ENCODE results near the gene INO80D.
"Not testable (repeated sequence)": the region's sequence is repeated elsewhere in the genome, so short reads cannot be mapped to it uniquely, and the experiment has no call there.

The INO80D gene

GRCh38 chr2:205990104-205990503 lies 95.9 kb downstream of the INO80D start:
- ATAC-seq (replicated peaks) (no peak), DNase-seq (no peak)
- Mint-ChIP-seq H3K4me3 (no peak overlapping the region), H3K27ac (no peak overlapping the region), H3K36me3 (peaks cover 19 to 33% of the 10 kb centered on the region in 2 donors), H3K9me3 (peaks cover 0 to 3% of the 10 kb centered on the region in 2 donors), H3K27me3 (no peaks in the 10 kb centered on the region), H3K4me1 (no peaks in the 10 kb centered on the region)

- no peak for ATAC-seq (replicated peaks)
- DNase-seq: no peak
- H3K4me1 Mint-ChIP-seq: no peaks in the 10 kb centered on the region
- H3K36me3 Mint-ChIP-seq: peaks cover 14 to 27% of the 10 kb centered on the region in 2 donors
- no peaks in the 10 kb centered on the region for H3K27me3 Mint-ChIP-seq
- H3K9me3 Mint-ChIP-seq: peaks cover 0 to 3% of the 10 kb centered on the region in 2 donors
- no peak overlapping the region for H3K27ac Mint-ChIP-seq
- no peak overlapping the region for H3K4me3 Mint-ChIP-seq
Measured at GRCh38 chr2:205989271-205990071, 96.5 kb downstream of the INO80D start.

- not testable (repeated sequence) for H3K27me3 Mint-ChIP-seq; H3K4me1 Mint-ChIP-seq; ATAC-seq (replicated peaks); DNase-seq; H3K4me3 Mint-ChIP-seq; H3K9me3 Mint-ChIP-seq
- H3K27ac Mint-ChIP-seq: peak overlapping the region; percentile 15
- peaks cover 14 to 22% of the 10 kb centered on the region in 2 donors for H3K36me3 Mint-ChIP-seq
Measured at GRCh38 chr2:205988681-205989080, 97.3 kb downstream of the INO80D start.

GRCh38 chr2:205988274-205988673 lies 97.7 kb downstream of the INO80D start:
- ATAC-seq (replicated peaks) (no peak), DNase-seq (no peak)
- Mint-ChIP-seq H3K27ac (no peak overlapping the region), H3K27me3 (no peaks in the 10 kb centered on the region), H3K4me1 (no peaks in the 10 kb centered on the region), H3K4me3 (no peak overlapping the region), H3K36me3 (peaks cover 14 to 22% of the 10 kb centered on the region in 2 donors), H3K9me3 (peaks cover 0 to 3% of the 10 kb centered on the region in 2 donors)

- H3K4me3 Mint-ChIP-seq; H3K9me3 Mint-ChIP-seq; DNase-seq; H3K27me3 Mint-ChIP-seq; H3K27ac Mint-ChIP-seq; H3K4me1 Mint-ChIP-seq; ATAC-seq (replicated peaks): not testable (repeated sequence)
- H3K36me3 Mint-ChIP-seq: peaks cover 6 to 12% of the 10 kb centered on the region in 2 donors
Measured at GRCh38 chr2:205986334-205986733, 99.6 kb downstream of the INO80D start.

- H3K9me3 Mint-ChIP-seq: no peaks in the 10 kb centered on the region
- no peak overlapping the region for H3K27ac Mint-ChIP-seq
- ATAC-seq (replicated peaks) (no peak), DNase-seq (no peak)
- no peaks in the 10 kb centered on the region for H3K4me1 Mint-ChIP-seq
- H3K27me3 Mint-ChIP-seq: no peaks in the 10 kb centered on the region
- peaks cover 6 to 10% of the 10 kb centered on the region in 2 donors for H3K36me3 Mint-ChIP-seq
- no peak overlapping the region for H3K4me3 Mint-ChIP-seq
Measured at GRCh38 chr2:205984381-205984780, 101.6 kb downstream of the INO80D start.

GRCh38 chr2:205982776-205983327 lies 103.1 kb downstream of the INO80D start:
- Mint-ChIP-seq H3K27ac (no peak overlapping the region), H3K4me3 (no peak overlapping the region), H3K9me3 (peaks cover 4 to 5% of the 10 kb centered on the region in 2 donors), H3K4me1 (no peaks in the 10 kb centered on the region), H3K27me3 (no peaks in the 10 kb centered on the region), H3K36me3 (peaks cover 5% of the 10 kb centered on the region in 2 donors)
- DNase-seq: no peak
- no peak for ATAC-seq (replicated peaks)

GRCh38 chr2:205978728-205979127 lies 107.2 kb downstream of the INO80D start:
- not testable (repeated sequence) for DNase-seq; H3K4me3 Mint-ChIP-seq; H3K4me1 Mint-ChIP-seq; H3K27ac Mint-ChIP-seq; H3K9me3 Mint-ChIP-seq; H3K36me3 Mint-ChIP-seq; H3K27me3 Mint-ChIP-seq; ATAC-seq (replicated peaks)

GRCh38 chr2:205977699-205978098 lies 108.3 kb downstream of the INO80D start:
- not testable (repeated sequence) for H3K27me3 Mint-ChIP-seq; DNase-seq; H3K4me3 Mint-ChIP-seq; H3K9me3 Mint-ChIP-seq; H3K27ac Mint-ChIP-seq; H3K4me1 Mint-ChIP-seq; H3K36me3 Mint-ChIP-seq; ATAC-seq (replicated peaks)

GRCh38 chr2:205976934-205977659 lies 108.9 kb downstream of the INO80D start:
- not testable (repeated sequence) for H3K27me3 Mint-ChIP-seq; H3K36me3 Mint-ChIP-seq; ATAC-seq (replicated peaks); H3K9me3 Mint-ChIP-seq; H3K4me3 Mint-ChIP-seq; H3K4me1 Mint-ChIP-seq; DNase-seq; H3K27ac Mint-ChIP-seq

- H3K27ac Mint-ChIP-seq: no peak overlapping the region
- DNase-seq: no peak
- H3K4me1 Mint-ChIP-seq: peaks cover 3 to 5% of the 10 kb centered on the region in 2 donors
- no peak overlapping the region for H3K4me3 Mint-ChIP-seq
- H3K9me3 Mint-ChIP-seq: peaks cover 4 to 5% of the 10 kb centered on the region in 2 donors
- H3K36me3 Mint-ChIP-seq: peaks cover 5 to 7% of the 10 kb centered on the region in 2 donors
- H3K27me3 Mint-ChIP-seq: peaks cover 0 to 10% of the 10 kb centered on the region in 2 donors
- ATAC-seq (replicated peaks): no peak
Measured at GRCh38 chr2:205976120-205976814, 109.7 kb downstream of the INO80D start.

GRCh38 chr2:205975082-205975949 lies 110.7 kb downstream of the INO80D start:
- H3K4me1 Mint-ChIP-seq: peaks cover 3 to 5% of the 10 kb centered on the region in 2 donors
- ATAC-seq (replicated peaks) (no peak), DNase-seq (no peak)
- H3K36me3 Mint-ChIP-seq: peaks cover 5 to 7% of the 10 kb centered on the region in 2 donors
- H3K27me3 Mint-ChIP-seq: peaks cover 0 to 10% of the 10 kb centered on the region in 2 donors
- H3K4me3 Mint-ChIP-seq: no peak overlapping the region
- no peak overlapping the region for H3K27ac Mint-ChIP-seq
- H3K9me3 Mint-ChIP-seq: peaks cover 4 to 5% of the 10 kb centered on the region in 2 donors

- Mint-ChIP-seq H3K27ac (no peak overlapping the region), H3K4me1 (peaks cover 3 to 5% of the 10 kb centered on the region in 2 donors), H3K36me3 (peaks cover 0 to 2% of the 10 kb centered on the region in 2 donors), H3K4me3 (no peak overlapping the region), H3K27me3 (peaks cover 0 to 10% of the 10 kb centered on the region in 2 donors), H3K9me3 (no peaks in the 10 kb centered on the region)
- ATAC-seq (replicated peaks) (no peak), DNase-seq (no peak)
Measured at GRCh38 chr2:205972113-205972512, 113.9 kb downstream of the INO80D start.

Data from stimulated activated naive B cell treated with anti-CD40 and anti-IgM and Interleukin-4, amounts not matched to agents 10 μg/mL and 1 μg/mL and 100 μg/mL, for 72 hours (primary cell).